ENCODE measurements around the gene RAB3B.

- TF ChIP-seq POLR2AphosphoS5 (IDR thresholded peaks at IDR 0.05; ENCODE audit: low read depth) (no peak), CTCF (IDR thresholded peaks at IDR 0.05; ENCODE audit: insufficient read depth, low read length) (no peak), REST (IDR thresholded peaks at IDR 0.05; ENCODE audit: insufficient replicate concordance, low read depth) (no peak)
These were observed 48.2 kb downstream of the RAB3B start for GRCh38 chr1:51942281-51942680.
